Natural killer cell treated with Interleukin-12 subunit alpha and Interleukin-12 subunit beta and Interleukin-15 and Interleukin-18, amount 100 ng/mL, for 72 hours (primary cell): ENCODE results near the gene CDKL5. TPM values are rescaled to one million over a fixed set of nuclear protein-coding genes. Genes with fewer than 3 reads are reported as not detected.

ENCODE experiments used
- ATAC-seq, 2 donors: fragments of 150-1000 bp; cut with Tn5 transposase in 1 of 2; sonication (Bioruptor Pico), chemical (Tn5 transposase) in 1 of 2; 2 replicates each; pipeline ENCODE4 v1.10.0; 2021
- DNase-seq: peaks from one replicate; pipeline ENCODE4 v3.0.0; 2022; ENCODE audit warnings: low spot score
- H3K27ac Mint-ChIP-seq, 2 donors: 1 replicate in 1 of 2; 2 replicates in 1 of 2; pipeline ENCODE4 v1.8.0; 2022; ENCODE audit warnings: mixed read lengths in 2 of 2, mild to moderate bottlenecking in 1 of 2, moderate library complexity in 1 of 2
- H3K27me3 Mint-ChIP-seq, 2 donors: 1 replicate in 1 of 2; 2 replicates in 1 of 2; pipeline ENCODE4 v1.8.0; 2022; ENCODE audit warnings: mixed read lengths in 2 of 2
- H3K36me3 Mint-ChIP-seq: one replicate; pipeline ENCODE4 v1.8.0; 2022; ENCODE audit warnings: mixed read lengths
- H3K4me1 Mint-ChIP-seq, 2 donors: 1 replicate in 1 of 2; 2 replicates in 1 of 2; pipeline ENCODE4 v1.8.0; 2022; ENCODE audit warnings: low read depth in 2 of 2, mixed read lengths in 2 of 2, mild to moderate bottlenecking in 1 of 2
- H3K4me3 Mint-ChIP-seq: one replicate; pipeline ENCODE4 v1.8.0; 2022; ENCODE audit warnings: mixed read lengths
- H3K9me3 Mint-ChIP-seq: 2 replicates; pipeline ENCODE4 v1.8.0; 2022; ENCODE audit warnings: mixed read lengths
- total RNA-seq, 2 donors: library from RNA; stranded (reverse); gene quantifications; one replicate each; pipeline ENCODE4 v1.2.3, GENCODE V29; 2022

Gene CDKL5
- total RNA-seq, 2 donors from 2014 or later: 1.5 to 2.2 TPM

DNA sequence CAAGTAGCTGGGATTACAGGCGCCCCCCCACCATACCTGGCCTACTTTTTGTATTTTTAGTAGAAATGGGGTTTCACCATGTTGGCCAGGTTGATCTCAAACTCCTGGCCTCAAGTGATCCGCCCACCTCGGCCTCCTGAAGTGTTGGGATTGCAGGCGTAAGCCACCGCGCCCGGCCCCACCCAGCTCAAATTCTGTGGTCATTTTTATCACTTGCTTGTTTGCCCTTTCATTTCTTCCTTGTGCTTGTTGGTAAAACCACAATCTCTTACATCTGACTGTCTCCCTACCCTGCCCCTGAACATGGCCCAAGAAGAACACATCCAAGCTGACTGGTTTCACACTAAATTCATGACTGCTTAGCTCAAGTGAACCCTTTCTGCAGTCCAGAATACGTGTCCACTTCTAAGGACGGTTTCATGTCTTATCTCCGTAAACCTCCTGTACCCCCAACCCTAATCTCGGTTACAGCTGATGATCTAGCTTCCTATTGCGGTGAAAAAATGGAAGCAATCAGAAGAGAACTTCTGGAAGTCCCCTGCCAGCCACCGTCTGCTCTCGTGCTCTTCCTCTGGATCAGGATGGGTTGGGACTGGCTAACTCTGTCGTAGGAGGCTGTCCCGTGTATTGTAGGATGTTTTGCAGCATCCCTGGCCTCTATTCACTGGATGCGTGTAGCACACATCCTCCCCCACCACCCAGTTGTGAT, 251.9 kb downstream of the CDKL5 start:
- ATAC-seq (no peak), DNase-seq (no peak)
- H3K4me1 Mint-ChIP-seq: peaks cover 6 to 11% of the 10 kb centered on the region in 2 donors
- H3K27ac Mint-ChIP-seq: peak overlapping the region in 1 of 2 donors; percentile 33
- no peaks in the 10 kb centered on the region for H3K9me3 Mint-ChIP-seq
- H3K4me3 Mint-ChIP-seq: peak overlapping the region; percentile 43
- H3K27me3 Mint-ChIP-seq: peaks cover 0 to 7% of the 10 kb centered on the region in 2 donors
- no peaks in the 10 kb centered on the region for H3K36me3 Mint-ChIP-seq

- no peak overlapping the region for H3K4me3 Mint-ChIP-seq
- no peaks in the 10 kb centered on the region for H3K9me3 Mint-ChIP-seq
- no peak for DNase-seq
- peaks cover 6 to 11% of the 10 kb centered on the region in 2 donors for H3K4me1 Mint-ChIP-seq
- peaks cover 0 to 7% of the 10 kb centered on the region in 2 donors for H3K27me3 Mint-ChIP-seq
- H3K27ac Mint-ChIP-seq: no peak overlapping the region
- H3K36me3 Mint-ChIP-seq: no peaks in the 10 kb centered on the region
- ATAC-seq: no peak
These were observed 256.6 kb downstream of the CDKL5 start for GRCh38 chrX:18681996-18682395.

- H3K4me3 Mint-ChIP-seq: no peak overlapping the region
- H3K27me3 Mint-ChIP-seq: peaks cover 0 to 7% of the 10 kb centered on the region in 2 donors
- H3K27ac Mint-ChIP-seq: no peak overlapping the region
- no peaks in the 10 kb centered on the region for H3K36me3 Mint-ChIP-seq
- H3K9me3 Mint-ChIP-seq: no peaks in the 10 kb centered on the region
- ATAC-seq (no peak), DNase-seq (no peak)
- H3K4me1 Mint-ChIP-seq: peaks cover 0 to 4% of the 10 kb centered on the region in 2 donors
These were observed 257.6 kb downstream of the CDKL5 start for GRCh38 chrX:18682979-18683387.

DNA sequence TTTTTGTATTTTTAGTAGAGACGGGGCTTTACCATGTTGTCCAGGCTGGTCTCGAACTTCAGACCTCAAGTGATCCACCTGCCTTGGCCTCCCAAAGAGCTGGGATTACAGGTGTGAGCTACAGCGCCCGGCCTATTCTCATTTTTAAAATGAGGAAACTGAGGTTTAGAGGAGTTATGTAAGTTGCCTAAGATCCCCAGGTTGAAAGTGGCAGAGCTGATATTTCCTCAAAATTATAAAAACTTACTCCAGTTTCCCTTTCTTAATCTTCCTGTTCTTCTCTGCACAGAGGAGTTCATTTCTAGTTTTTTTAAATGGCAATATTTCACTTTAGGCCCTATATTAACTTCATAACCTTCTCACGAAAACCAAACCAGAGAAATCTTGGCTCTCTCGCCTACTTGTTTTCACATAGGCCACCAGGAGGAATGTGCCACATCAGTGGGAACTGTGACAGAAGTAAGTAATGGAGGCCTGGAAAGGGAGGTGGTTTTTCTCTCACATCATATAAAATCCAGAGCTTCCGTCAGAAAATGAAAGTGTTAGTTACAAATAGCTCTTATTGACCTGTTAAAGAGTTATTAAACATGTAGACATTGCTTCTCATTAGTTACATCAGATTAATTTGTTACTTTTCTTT, 262.6 kb downstream of the CDKL5 start:
- no peak overlapping the region for H3K27ac Mint-ChIP-seq
- H3K4me1 Mint-ChIP-seq: no peaks in the 10 kb centered on the region
- no peak overlapping the region for H3K4me3 Mint-ChIP-seq
- DNase-seq (no peak), ATAC-seq (no peak)
- no peaks in the 10 kb centered on the region for H3K9me3 Mint-ChIP-seq
- peaks cover 8% of the 10 kb centered on the region in 2 donors for H3K27me3 Mint-ChIP-seq
- H3K36me3 Mint-ChIP-seq: no peaks in the 10 kb centered on the region

DNA sequence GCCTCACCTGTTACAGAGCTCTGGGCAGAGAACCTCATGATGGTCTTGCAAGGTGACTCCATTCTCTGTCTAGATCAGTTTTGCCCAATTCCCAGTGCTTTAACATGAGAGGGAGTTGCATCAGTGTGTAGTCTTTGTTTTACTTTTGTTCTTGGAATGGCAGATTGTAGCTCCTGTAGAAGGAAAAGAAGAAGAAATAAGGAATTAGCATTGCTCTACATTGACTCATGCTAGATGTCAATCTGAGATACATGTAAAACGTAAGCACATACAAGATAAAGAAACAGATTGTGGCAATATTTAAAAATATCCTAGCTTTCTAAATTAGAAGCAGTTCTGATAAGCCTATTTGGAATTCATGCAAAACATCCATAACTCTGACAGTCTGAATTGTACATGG, 266.0 kb downstream of the CDKL5 start:
- no peak for ATAC-seq
- no peaks in the 10 kb centered on the region for H3K36me3 Mint-ChIP-seq

GRCh38 chrX:18692541-18692940, 267.1 kb downstream of the CDKL5 start:
- no peaks in the 10 kb centered on the region for H3K4me1 Mint-ChIP-seq
- H3K27me3 Mint-ChIP-seq: peaks cover 16 to 25% of the 10 kb centered on the region in 2 donors
- DNase-seq (no peak), ATAC-seq (no peak)
- no peaks in the 10 kb centered on the region for H3K9me3 Mint-ChIP-seq
- no peak overlapping the region for H3K27ac Mint-ChIP-seq
- H3K4me3 Mint-ChIP-seq: no peak overlapping the region
- no peaks in the 10 kb centered on the region for H3K36me3 Mint-ChIP-seq

More for the DNA sequence above, 266.0 kb downstream of the CDKL5 start:
- Mint-ChIP-seq H3K4me3 (no peak overlapping the region), H3K27ac (no peak overlapping the region), H3K4me1 (no peaks in the 10 kb centered on the region), H3K9me3 (no peaks in the 10 kb centered on the region), H3K27me3 (peaks cover 8 to 18% of the 10 kb centered on the region in 2 donors)
- DNase-seq: no peak

GRCh38 chrX:18696653-18697052, 271.2 kb downstream of the CDKL5 start:
- Mint-ChIP-seq H3K27me3 (peaks cover 20 to 30% of the 10 kb centered on the region in 2 donors), H3K4me3 (no peak overlapping the region), H3K36me3 (no peaks in the 10 kb centered on the region), H3K9me3 (no peaks in the 10 kb centered on the region), H3K4me1 (no peaks in the 10 kb centered on the region), H3K27ac (no peak overlapping the region)
- ATAC-seq: no peak
- DNase-seq: no peak

- no peak overlapping the region for H3K4me3 Mint-ChIP-seq
- DNase-seq: no peak
- H3K9me3 Mint-ChIP-seq: no peaks in the 10 kb centered on the region
- H3K27me3 Mint-ChIP-seq: peaks cover 17 to 20% of the 10 kb centered on the region in 2 donors
- no peaks in the 10 kb centered on the region for H3K4me1 Mint-ChIP-seq
- H3K36me3 Mint-ChIP-seq: no peaks in the 10 kb centered on the region
- ATAC-seq: no peak
- no peak overlapping the region for H3K27ac Mint-ChIP-seq
These were observed 273.6 kb downstream of the CDKL5 start for GRCh38 chrX:18698737-18699650.

GRCh38 chrX:18701621-18702361, 276.4 kb downstream of the CDKL5 start:
- DNase-seq: no peak
- H3K27ac Mint-ChIP-seq: no peak overlapping the region

GRCh38 chrX:18702362-18703195, 277.2 kb downstream of the CDKL5 start:
- no peaks in the 10 kb centered on the region for H3K4me1 Mint-ChIP-seq
- no peaks in the 10 kb centered on the region for H3K36me3 Mint-ChIP-seq
- peaks cover 8 to 11% of the 10 kb centered on the region in 2 donors for H3K27me3 Mint-ChIP-seq
- no peak overlapping the region for H3K27ac Mint-ChIP-seq
- DNase-seq (no peak), ATAC-seq (no peak)
- no peaks in the 10 kb centered on the region for H3K9me3 Mint-ChIP-seq
- no peak overlapping the region for H3K4me3 Mint-ChIP-seq

More at GRCh38 chrX:18701621-18702361, 276.4 kb downstream of the CDKL5 start:
- no peaks in the 10 kb centered on the region for H3K36me3 Mint-ChIP-seq
- peaks cover 16% of the 10 kb centered on the region in 2 donors for H3K27me3 Mint-ChIP-seq
- no peaks in the 10 kb centered on the region for H3K9me3 Mint-ChIP-seq
- H3K4me3 Mint-ChIP-seq: no peak overlapping the region
- ATAC-seq: peak in 1 of 2 donors; percentile 20
- no peaks in the 10 kb centered on the region for H3K4me1 Mint-ChIP-seq
